HepG2 (cell line): ENCODE measurements around the gene CLEC11A. TPM values are rescaled to one million over a fixed set of nuclear protein-coding genes. Genes with fewer than 3 reads are reported as not detected.

Experiments
- ATAC-seq: fragments of 200-7000 bp; cut with Tn5 transposase; 3 replicates; pipeline ENCODE4 v1.9.1; 2020; ENCODE audit warnings: mild to moderate bottlenecking, moderate library complexity
- BruUV-seq: library from RNA; stranded (reverse); fragments of 400-500 nt; replicated peaks from 2 replicates; lab custom pipeline; 2021; lab: Mats Ljungman, UMichigan
- CTCF ChIA-PET: fragments of 300-600 bp; formaldehyde crosslinking; extraction: SDS; loops from one replicate; lab custom pipeline; 2021; ENCODE audit warnings: low total read pairs, inconsistent platforms, low intra/inter-chr PET ratio; lab: Yijun Ruan, JAX
- POLR2A ChIA-PET: fragments of 350-600 bp; sonication (Branson Sonifier 250); formaldehyde crosslinking; loops from one replicate; lab custom pipeline; 2020; ENCODE audit warnings: antibody characterized with exemption, inconsistent platforms; lab: Yijun Ruan, JAX
- DNase-seq: peaks from one replicate; pipeline ENCODE4 v3.0.0-alpha.2; 2015; ENCODE audit warnings: low spot score
- FAIRE-seq: peaks from 3 replicates; lab custom pipeline; 2011; peaks lifted over from hg19 to GRCh38; lab: Jason Lieb, UNC
- H2AFZ ChIP-seq: one replicate; pipeline ENCODE4 v1.6.1; 2011; ENCODE audit warnings: low read length, inconsistent platforms
- H3K27ac ChIP-seq: fragments of 300-600 bp; 3 replicates; pipeline ENCODE4 v1.8.0; 2011; ENCODE audit warnings: mixed run types, mild to moderate bottlenecking, mixed read lengths, low read length, inconsistent platforms; ENCODE audit not compliant: insufficient read depth; ENCODE audit errors: extremely low read length
- H3K27me3 ChIP-seq, 2 experiments: fragments of 200-600 bp in 1 of 2; 2 replicates in 1 of 2; 3 replicates in 1 of 2; pipeline versions ENCODE4 v1.6.0 to v1.8.0; 2011; ENCODE audit warnings: low read length in 2 of 2, mild to moderate bottlenecking in 2 of 2, moderate library complexity in 2 of 2, inconsistent platforms in 1 of 2; ENCODE audit not compliant: insufficient read depth in 2 of 2, control insufficient read depth in 1 of 2
- H3K36me3 ChIP-seq, 2 experiments: fragments of 200-600 bp in 1 of 2; replicated peaks in 1 of 2; 2 replicates in 1 of 2; 3 replicates in 1 of 2; pipeline versions ENCODE4 v1.5.1 to v1.8.0; 2011; ENCODE audit warnings: low read length in 2 of 2, inconsistent platforms in 1 of 2; ENCODE audit not compliant: insufficient read depth in 2 of 2, control insufficient read depth in 1 of 2
- H3K4me1 ChIP-seq: 2 replicates; pipeline ENCODE4 v1.5.1; 2012; ENCODE audit warnings: low read length, inconsistent platforms; ENCODE audit not compliant: insufficient read depth
- H3K4me2 ChIP-seq: 2 replicates; pipeline ENCODE4 v1.6.0; 2011; ENCODE audit warnings: low read depth, low read length, inconsistent platforms
- H3K4me3 ChIP-seq, 3 experiments: fragments of 200-600 bp in 1 of 3; sonication (generic), shearing (Covaris generic) in 1 of 3; replicated peaks in 1 of 3; 2 replicates each; pipeline ENCODE4 v1.5.1; 2011 to 2016; ENCODE audit warnings: low read length in 3 of 3, inconsistent platforms in 2 of 3, low read depth in 2 of 3, mild to moderate bottlenecking in 2 of 3, control low read depth in 1 of 3, mixed read lengths in 1 of 3; ENCODE audit not compliant: insufficient read depth in 1 of 3
- H3K79me2 ChIP-seq: one replicate; pipeline ENCODE4 v1.6.1; 2011; ENCODE audit warnings: low read length, inconsistent platforms; ENCODE audit not compliant: insufficient read depth
- H3K9ac ChIP-seq: 2 replicates; pipeline ENCODE4 v1.6.0; 2011; ENCODE audit warnings: mild to moderate bottlenecking, low read depth, low read length, inconsistent platforms; ENCODE audit not compliant: insufficient read depth
- H3K9me3 ChIP-seq: 2 replicates; pipeline ENCODE4 v1.5.1; 2012; ENCODE audit warnings: mild to moderate bottlenecking, low read length
- H4K20me1 ChIP-seq: 2 replicates; pipeline ENCODE4 v1.6.0; 2011; ENCODE audit warnings: inconsistent platforms, mild to moderate bottlenecking, low read length, moderate library complexity; ENCODE audit not compliant: insufficient read depth
- GTF3A ChIP-seq: sonication (generic); formaldehyde crosslinking; conservative IDR thresholded peaks from 2 replicates; pipeline ENCODE4 v1.4.0; 2020; ENCODE audit warnings: mild to moderate bottlenecking, missing genetic modification reagents
- NAIF1 ChIP-seq: sonication (generic); formaldehyde crosslinking; IDR thresholded peaks from 2 replicates; pipeline ENCODE4 v1.5.0; 2020; ENCODE audit warnings: mild to moderate bottlenecking, missing genetic modification reagents, borderline replicate concordance
- NR1H2 ChIP-seq: sonication (generic); formaldehyde crosslinking; IDR thresholded peaks from 2 replicates; pipeline ENCODE4 v1.8.1; 2022; ENCODE audit warnings: low read depth, missing genetic modification reagents, borderline replicate concordance
- ZNF12 ChIP-seq: sonication (generic); formaldehyde crosslinking; IDR thresholded peaks from 2 replicates; pipeline ENCODE4 v1.5.0; 2020; ENCODE audit warnings: missing genetic modification reagents
- ZNF557 ChIP-seq: sonication (generic); formaldehyde crosslinking; IDR thresholded peaks from 2 replicates; pipeline ENCODE4 v1.4.0; 2020; ENCODE audit warnings: missing genetic modification reagents
- ZNF567 ChIP-seq: sonication (generic); formaldehyde crosslinking; IDR thresholded peaks from 2 replicates; pipeline ENCODE4 v1.8.1; 2023; ENCODE audit warnings: mild to moderate bottlenecking, missing genetic modification reagents, borderline replicate concordance
- ZNF709 ChIP-seq: sonication (generic); formaldehyde crosslinking; IDR thresholded peaks from 2 replicates; pipeline ENCODE4 v1.5.0; 2020; ENCODE audit warnings: mild to moderate bottlenecking, missing genetic modification reagents
- ZNF879 ChIP-seq: sonication (generic); formaldehyde crosslinking; IDR thresholded peaks from 2 replicates; pipeline ENCODE4 v1.8.1; 2023; ENCODE audit warnings: missing genetic modification reagents
- WGBS: methylation state at CpG from one replicate; pipeline ENCODE4 v1.1.6; 2017; ENCODE audit warnings: low lambda C conversion rate; 5-methylcytosine and 5-hydroxymethylcytosine counted together
- in situ Hi-C: cut with HindIII; loops from 2 replicates; pipeline ENCODE4 v1.10.0; 2017; ENCODE audit warnings: low pct_unique_long_range_greater_than_20kb; ENCODE audit not compliant: extremely low pct_ligation_motif_present
- intact Hi-C: fragments of 100-400 bp; cut with micrococcal nuclease; formaldehyde crosslinking; loops from one replicate; pipeline ENCODE4 v1.10.0; 2022; ENCODE audit not compliant: unreplicated experiment
- polyA plus RNA-seq, 8 experiments: library from polyadenylated mRNA; depleted of rRNA in 3 of 8; stranded (reverse) in 7 of 8; unstranded in 1 of 8; fragments of >200 nt; fragmentation: Illumina TruSeq in 4 of 8; extraction: Trizol in 4 of 8; gene quantifications; 2 replicates each; pipeline versions ENCODE4 v1.2.1 to v1.2.3, GENCODE V29; 2011 to 2016; ENCODE audit warnings: low read depth in 4 of 8, missing spikeins in 1 of 8, mixed read lengths in 1 of 8; ENCODE audit not compliant: insufficient read depth in 1 of 8
- total RNA-seq, 5 experiments: library from RNA; depleted of rRNA; stranded (reverse); fragments of >200 nt; fragmentation: Illumina TruSeq; extraction: Trizol; gene quantifications; 2 replicates each; pipeline ENCODE4 v1.2.3, GENCODE V29; 2016; ENCODE audit warnings: low read depth in 1 of 5
- TF ChIP-seq, protein P1 (sequence below): sonication (generic); formaldehyde crosslinking; IDR thresholded peaks from 2 replicates; pipeline ENCODE4 v1.8.1; 2023; ENCODE audit warnings: mild to moderate bottlenecking, missing genetic modification reagents
- TF ChIP-seq, protein P2 (sequence below): sonication (generic); formaldehyde crosslinking; IDR thresholded peaks from 2 replicates; pipeline ENCODE4 v1.4.0; 2020; ENCODE audit warnings: low read depth, mild to moderate bottlenecking, missing genetic modification reagents
- TF ChIP-seq, protein P3 (sequence below): sonication (generic); formaldehyde crosslinking; IDR thresholded peaks from 2 replicates; pipeline ENCODE4 v1.5.1; 2020; ENCODE audit warnings: mild to moderate bottlenecking, missing genetic modification reagents, moderate library complexity
- TF ChIP-seq, protein P4 (sequence below): IDR thresholded peaks from 2 replicates; pipeline ENCODE4 v1.6.1; 2012; ENCODE audit warnings: low read depth, low read length, improper control_type of control experiment
- TF ChIP-seq, protein P5 (sequence below): sonication (generic); formaldehyde crosslinking; IDR thresholded peaks from 2 replicates; pipeline ENCODE4 v1.9.0; 2021; ENCODE audit warnings: missing genetic modification reagents, borderline replicate concordance

The CLEC11A gene
- total and polyA plus RNA-seq, 2 of the 13 experiments (the other 11 are each of a cell fraction or from before 2014, with no cell fraction given): not detected

DNA sequence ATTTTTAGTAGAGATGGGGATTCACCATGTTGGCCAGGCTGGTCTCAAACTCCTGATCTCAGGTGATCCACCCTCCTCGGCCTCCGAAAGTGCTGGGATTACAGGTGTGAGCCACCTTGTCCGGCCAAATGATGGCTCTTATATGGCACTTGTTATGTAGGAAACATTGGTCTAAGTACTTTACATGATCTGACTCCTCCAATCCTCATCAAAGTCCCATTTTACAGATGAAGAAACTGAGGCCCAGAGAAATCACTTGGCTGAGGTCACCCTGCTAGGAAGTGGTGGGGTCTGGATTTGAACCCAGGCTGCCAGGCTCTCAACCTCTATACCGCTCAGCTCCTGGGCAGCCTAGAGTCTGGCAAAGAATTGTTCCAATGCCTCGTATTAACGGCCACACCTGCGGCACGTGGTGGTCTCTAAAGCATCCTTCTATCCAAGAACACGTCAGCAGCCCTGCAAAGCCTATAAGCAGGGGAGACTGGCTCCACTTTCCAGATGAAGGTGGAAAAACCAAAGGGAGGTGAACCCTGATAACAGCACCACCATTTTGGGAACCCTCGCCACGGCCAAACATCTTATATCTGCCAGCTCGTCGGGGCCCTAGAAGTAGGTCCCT is 21.7 kb upstream of the CLEC11A start (continued):
- TF ChIP-seq, protein P1, sequence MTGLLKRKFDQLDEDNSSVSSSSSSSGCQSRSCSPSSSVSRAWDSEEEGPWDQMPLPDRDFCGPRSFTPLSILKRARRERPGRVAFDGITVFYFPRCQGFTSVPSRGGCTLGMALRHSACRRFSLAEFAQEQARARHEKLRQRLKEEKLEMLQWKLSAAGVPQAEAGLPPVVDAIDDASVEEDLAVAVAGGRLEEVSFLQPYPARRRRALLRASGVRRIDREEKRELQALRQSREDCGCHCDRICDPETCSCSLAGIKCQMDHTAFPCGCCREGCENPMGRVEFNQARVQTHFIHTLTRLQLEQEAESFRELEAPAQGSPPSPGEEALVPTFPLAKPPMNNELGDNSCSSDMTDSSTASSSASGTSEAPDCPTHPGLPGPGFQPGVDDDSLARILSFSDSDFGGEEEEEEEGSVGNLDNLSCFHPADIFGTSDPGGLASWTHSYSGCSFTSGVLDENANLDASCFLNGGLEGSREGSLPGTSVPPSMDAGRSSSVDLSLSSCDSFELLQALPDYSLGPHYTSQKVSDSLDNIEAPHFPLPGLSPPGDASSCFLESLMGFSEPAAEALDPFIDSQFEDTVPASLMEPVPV: no peak
- TF ChIP-seq ZNF879 (CRISPR knock-in tag) (no peak), ZNF12 (no peak), GTF3A (CRISPR knock-in tag) (no peak), ZNF567 (CRISPR knock-in tag) (no peak)
- TF ChIP-seq, protein P2, sequence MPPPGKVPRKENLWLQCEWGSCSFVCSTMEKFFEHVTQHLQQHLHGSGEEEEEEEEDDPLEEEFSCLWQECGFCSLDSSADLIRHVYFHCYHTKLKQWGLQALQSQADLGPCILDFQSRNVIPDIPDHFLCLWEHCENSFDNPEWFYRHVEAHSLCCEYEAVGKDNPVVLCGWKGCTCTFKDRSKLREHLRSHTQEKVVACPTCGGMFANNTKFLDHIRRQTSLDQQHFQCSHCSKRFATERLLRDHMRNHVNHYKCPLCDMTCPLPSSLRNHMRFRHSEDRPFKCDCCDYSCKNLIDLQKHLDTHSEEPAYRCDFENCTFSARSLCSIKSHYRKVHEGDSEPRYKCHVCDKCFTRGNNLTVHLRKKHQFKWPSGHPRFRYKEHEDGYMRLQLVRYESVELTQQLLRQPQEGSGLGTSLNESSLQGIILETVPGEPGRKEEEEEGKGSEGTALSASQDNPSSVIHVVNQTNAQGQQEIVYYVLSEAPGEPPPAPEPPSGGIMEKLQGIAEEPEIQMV (CRISPR knock-in tag): no peak

DNA sequence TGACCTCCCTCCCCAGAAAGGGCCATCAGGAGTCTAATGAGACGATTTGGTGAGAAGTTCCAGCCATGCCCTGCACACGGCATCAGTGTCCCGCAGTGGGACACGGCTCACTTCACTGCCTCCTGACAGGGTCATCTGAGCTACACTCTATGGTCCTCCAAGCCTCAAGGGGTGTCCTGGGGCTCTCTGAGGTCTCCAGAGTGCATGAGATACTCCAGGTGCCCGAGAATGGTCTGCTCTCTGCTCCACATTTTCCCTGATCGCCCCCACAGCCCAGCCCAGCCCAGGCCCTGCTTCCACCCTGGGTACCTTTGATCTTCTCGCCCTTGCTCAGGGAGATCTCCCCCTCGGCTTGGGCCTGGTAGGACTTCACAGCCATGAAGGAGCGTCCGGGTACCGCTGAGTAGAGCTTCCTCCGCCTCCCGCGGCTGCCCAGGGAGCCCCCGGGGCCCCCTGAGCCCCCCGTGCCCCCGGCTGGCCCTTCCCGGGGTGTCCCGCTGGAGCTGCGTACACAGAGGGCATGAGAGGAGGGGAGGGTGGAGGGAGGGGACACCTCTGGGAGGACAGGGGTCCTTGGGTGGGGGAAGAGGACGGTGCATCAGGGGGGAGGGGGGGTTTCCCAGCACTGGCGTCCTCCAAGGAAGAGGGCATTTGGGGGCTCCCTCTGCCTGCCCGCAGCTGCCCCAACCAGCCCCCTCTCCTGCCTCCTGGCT is 20.9 kb upstream of the CLEC11A start:
- no peaks in the 10 kb centered on the region for H3K79me2 ChIP-seq
- H3K9me3 ChIP-seq: no peaks in the 10 kb centered on the region
- no peaks in the 10 kb centered on the region for H3K4me1 ChIP-seq
- no peak overlapping the region for H3K4me3 ChIP-seq
- no peak overlapping the region for H3K9ac ChIP-seq
- H3K27me3 ChIP-seq: peaks cover 5 to 34% of the 10 kb centered on the region in 2 experiments; a peak in 3 of 5 replicates
- in situ Hi-C loops (no loop called here), intact Hi-C loops (no loop called here)
- no peaks in the 10 kb centered on the region for H3K36me3 ChIP-seq
- ATAC-seq (no peak), DNase-seq (no peak), FAIRE-seq (no peak)
- ChIA-PET POLR2A (no interaction called here), CTCF (no interaction called here)
- no TSS peak for BruUV-seq
- no peak overlapping the region for H2AFZ ChIP-seq
- no peak overlapping the region for H3K27ac ChIP-seq
- 9% methylated on average over 6 of the region's 23 CpGs for WGBS
- 0 out of 2 replicates have a peak, but pooled peaks cover 3% of the 10 kb centered on the region for H4K20me1 ChIP-seq
- no peak overlapping the region for H3K4me2 ChIP-seq
- TF ChIP-seq, protein P3, sequence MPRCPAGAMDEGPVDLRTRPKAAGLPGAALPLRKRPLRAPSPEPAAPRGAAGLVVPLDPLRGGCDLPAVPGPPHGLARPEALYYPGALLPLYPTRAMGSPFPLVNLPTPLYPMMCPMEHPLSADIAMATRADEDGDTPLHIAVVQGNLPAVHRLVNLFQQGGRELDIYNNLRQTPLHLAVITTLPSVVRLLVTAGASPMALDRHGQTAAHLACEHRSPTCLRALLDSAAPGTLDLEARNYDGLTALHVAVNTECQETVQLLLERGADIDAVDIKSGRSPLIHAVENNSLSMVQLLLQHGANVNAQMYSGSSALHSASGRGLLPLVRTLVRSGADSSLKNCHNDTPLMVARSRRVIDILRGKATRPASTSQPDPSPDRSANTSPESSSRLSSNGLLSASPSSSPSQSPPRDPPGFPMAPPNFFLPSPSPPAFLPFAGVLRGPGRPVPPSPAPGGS (CRISPR knock-in tag): no peak
- TF ChIP-seq NR1H2 (no peak), NAIF1 (CRISPR knock-in tag) (no peak), ZNF557 (CRISPR knock-in tag) (no peak), ZNF709 (CRISPR knock-in tag) (no peak)
- TF ChIP-seq, protein P4, sequence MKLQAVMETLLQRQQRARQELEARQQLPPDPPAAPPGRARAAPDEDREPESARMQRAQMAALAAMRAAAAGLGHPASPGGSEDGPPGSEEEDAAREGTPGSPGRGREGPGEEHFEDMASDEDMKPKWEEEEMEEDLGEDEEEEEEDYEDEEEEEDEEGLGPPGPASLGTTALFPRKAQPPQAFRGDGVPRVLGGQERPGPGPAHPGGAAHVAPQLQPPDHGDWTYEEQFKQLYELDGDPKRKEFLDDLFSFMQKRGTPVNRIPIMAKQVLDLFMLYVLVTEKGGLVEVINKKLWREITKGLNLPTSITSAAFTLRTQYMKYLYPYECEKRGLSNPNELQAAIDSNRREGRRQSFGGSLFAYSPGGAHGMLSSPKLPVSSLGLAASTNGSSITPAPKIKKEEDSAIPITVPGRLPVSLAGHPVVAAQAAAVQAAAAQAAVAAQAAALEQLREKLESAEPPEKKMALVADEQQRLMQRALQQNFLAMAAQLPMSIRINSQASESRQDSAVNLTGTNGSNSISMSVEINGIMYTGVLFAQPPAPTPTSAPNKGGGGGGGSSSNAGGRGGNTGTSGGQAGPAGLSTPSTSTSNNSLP: no peak
- TF ChIP-seq, protein P5, sequence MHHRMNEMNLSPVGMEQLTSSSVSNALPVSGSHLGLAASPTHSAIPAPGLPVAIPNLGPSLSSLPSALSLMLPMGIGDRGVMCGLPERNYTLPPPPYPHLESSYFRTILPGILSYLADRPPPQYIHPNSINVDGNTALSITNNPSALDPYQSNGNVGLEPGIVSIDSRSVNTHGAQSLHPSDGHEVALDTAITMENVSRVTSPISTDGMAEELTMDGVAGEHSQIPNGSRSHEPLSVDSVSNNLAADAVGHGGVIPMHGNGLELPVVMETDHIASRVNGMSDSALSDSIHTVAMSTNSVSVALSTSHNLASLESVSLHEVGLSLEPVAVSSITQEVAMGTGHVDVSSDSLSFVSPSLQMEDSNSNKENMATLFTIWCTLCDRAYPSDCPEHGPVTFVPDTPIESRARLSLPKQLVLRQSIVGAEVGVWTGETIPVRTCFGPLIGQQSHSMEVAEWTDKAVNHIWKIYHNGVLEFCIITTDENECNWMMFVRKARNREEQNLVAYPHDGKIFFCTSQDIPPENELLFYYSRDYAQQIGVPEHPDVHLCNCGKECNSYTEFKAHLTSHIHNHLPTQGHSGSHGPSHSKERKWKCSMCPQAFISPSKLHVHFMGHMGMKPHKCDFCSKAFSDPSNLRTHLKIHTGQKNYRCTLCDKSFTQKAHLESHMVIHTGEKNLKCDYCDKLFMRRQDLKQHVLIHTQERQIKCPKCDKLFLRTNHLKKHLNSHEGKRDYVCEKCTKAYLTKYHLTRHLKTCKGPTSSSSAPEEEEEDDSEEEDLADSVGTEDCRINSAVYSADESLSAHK (CRISPR knock-in tag): no peak
